ENCODE data around the gene IGF2BP3. TPM values are rescaled to one million over a fixed set of nuclear protein-coding genes. Genes with fewer than 3 reads are reported as not detected.

IGF2BP3 gene
- total RNA-seq, 3 donors from 2014 or later: 0.32 to 0.86 (median 0.43) TPM

DNA sequence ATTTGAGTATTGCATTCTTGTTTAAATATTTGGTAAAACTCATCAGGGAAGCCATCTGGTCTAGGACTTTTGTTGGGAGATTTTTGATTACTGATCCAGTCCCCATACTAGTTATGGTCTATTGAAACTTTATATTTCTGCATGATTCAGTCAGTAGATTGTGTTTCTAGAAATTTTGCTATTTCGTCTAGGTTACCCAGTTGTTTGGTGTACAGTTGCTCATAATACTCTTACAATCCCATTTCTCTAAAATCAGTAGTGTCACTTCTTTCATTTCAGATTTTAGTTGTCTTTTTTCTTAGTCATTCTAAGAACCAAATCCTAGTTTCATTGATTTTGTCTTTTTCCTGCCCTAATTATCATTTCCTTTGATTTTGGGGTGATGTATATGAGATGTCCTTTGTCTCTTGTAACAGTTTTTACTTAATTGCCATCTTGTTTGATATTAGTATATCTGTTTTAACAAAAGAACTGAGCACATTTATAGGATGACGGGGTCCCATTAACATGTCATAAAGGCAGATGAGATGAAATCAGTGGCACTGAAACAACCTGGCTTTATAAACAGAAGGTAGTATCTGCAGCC, 163.3 kb downstream of the IGF2BP3 start:
- peak; percentile 69 to 77 for ATAC-seq
- H3K9me3 Mint-ChIP-seq: no peaks in the 10 kb centered on the region
- no peaks in the 10 kb centered on the region for H3K27me3 Mint-ChIP-seq (ENCODE audit: low read depth)
- no peak overlapping the region for H3K4me3 Mint-ChIP-seq
- no peak for DNase-seq
- H3K36me3 Mint-ChIP-seq (ENCODE audit: insufficient read depth): peaks cover 45% of the 10 kb centered on the region
- peaks cover 44% of the 10 kb centered on the region for H3K4me1 Mint-ChIP-seq (ENCODE audit: low read depth)

DNA sequence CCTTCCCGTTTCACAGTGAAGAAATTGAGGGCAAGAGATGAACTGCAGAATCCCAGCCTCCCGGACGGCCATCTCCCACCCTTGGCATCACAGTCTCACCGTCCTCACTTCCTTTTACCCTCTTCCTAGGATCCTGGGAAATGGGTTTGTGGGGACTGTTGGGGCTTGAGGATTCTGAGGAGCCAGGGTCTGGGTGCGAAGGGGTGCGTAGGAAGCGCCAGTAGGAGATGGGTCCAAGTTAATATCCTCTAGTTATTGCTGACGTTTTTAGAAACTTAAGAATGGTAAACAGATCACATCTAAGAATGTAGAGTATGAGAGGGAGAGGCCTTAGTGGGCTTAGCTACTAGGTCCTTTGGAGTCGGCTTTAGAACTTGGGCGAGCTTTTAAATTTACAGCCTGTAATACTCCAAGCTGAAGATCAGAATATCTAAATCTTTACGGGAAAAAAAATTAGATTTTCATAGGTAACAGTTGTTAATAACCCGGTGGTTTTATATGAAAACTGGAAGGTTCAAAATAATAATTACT, 170.5 kb downstream of the IGF2BP3 start:
- H3K36me3 Mint-ChIP-seq (ENCODE audit: insufficient read depth): peaks cover 14% of the 10 kb centered on the region
- no peak for DNase-seq

DNA sequence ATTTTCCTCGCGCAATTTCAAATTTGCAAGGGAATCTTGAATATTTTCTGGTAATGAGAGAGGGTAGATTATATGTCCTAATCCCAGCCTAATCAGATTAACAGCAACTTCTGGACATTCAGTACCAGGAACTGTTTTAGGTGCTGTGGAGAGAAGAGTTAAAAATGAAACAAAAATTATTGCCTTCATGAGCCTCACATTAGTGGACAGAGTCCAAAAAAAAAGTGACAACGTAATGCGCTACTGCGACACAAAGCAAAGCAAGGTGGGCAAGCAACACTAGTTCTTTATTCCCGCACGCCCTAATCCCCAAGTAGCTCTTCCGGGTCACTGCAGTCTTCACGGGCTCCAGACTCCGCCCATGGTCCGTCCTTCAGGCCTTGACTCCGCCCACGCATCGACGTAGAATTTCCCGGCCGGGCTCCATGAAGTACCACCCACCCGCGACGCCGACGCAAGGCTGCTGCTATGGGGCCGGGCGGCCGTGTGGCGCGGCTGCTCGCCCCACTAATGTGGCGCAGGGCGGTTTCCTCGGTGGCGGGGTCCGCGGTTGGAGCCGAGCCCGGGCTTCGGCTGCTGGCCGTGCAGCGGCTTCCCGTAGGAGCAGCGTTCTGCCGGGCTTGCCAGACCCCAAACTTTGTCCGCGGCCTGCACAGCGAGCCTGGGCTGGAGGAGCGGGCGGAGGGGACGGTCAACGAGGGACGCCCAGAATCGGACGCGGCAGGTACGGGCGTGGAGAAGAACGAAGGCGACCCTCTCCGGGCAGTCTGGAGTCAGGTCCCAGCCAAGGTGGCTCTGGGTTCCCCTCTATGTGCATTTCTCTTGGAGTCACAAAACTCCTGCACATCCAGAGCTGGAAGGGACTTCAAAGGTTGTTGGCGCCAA, 171.2 kb downstream of the IGF2BP3 start, which contains the start of gene MALSU1:
TSS of gene MALSU1 (plus strand) at position 455 of the 885 bp plus-strand sequence. CDS start at position 469, 14 bp downstream.
- DNase-seq: peak; percentile 97
- Mint-ChIP-seq H3K9me3 (no peaks in the 10 kb centered on the region), H3K27me3 (ENCODE audit: low read depth) (no peaks in the 10 kb centered on the region), H3K4me3 (peak within 1 kb of the TSS; percentile 95), H3K36me3 (ENCODE audit: insufficient read depth) (peaks cover 12% of the 10 kb centered on the region), H3K4me1 (ENCODE audit: low read depth) (peaks cover 44% of the 10 kb centered on the region)
- ATAC-seq: peak; percentile 98 to 99

More for the DNA sequence above, 170.5 kb downstream of the IGF2BP3 start:
- ATAC-seq: no peak
- no peaks in the 10 kb centered on the region for H3K27me3 Mint-ChIP-seq (ENCODE audit: low read depth)
- H3K9me3 Mint-ChIP-seq: no peaks in the 10 kb centered on the region
- peak overlapping the region; percentile 95 for H3K4me3 Mint-ChIP-seq
- H3K4me1 Mint-ChIP-seq (ENCODE audit: low read depth): peaks cover 51% of the 10 kb centered on the region

DNA sequence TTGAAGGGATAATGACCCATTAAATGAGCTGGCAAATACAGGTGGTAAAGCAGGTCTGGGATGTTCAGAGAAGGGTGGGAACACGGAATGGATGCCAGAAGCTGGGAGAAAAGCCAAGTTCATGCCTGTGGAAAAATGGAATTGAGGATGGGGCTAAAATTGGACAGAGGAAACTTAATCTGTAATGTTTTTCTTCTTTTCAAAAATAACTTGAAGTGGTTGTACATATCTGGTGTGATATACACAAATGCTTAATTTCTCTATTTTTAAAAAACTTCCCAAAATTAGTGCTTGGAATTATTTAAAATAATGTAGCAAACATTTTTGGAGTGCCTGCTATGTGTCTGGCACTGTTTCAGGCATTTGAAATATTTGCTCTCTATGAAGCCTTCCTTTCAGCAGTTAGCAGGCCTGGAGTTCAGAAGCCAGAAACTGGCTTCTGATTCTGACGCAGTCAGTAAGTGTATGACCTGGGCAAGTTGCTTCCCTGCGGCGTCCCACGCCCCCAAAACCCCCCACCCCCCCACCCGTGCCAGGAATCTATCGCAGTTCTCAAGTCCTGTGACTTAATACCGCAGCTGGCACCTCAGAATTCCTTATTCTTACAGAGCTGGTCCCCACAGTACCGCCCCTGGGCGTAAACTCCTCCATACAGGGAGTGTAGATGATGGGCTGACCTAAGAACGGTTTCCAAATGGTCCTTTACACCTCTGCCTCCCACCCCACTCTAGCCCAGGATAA, 172.0 kb downstream of the IGF2BP3 start:
- ATAC-seq (no peak), DNase-seq (no peak)
- H3K4me1 Mint-ChIP-seq (ENCODE audit: low read depth): peaks cover 39% of the 10 kb centered on the region
- H3K4me3 Mint-ChIP-seq: peak overlapping the region; percentile 95
- no peaks in the 10 kb centered on the region for H3K27me3 Mint-ChIP-seq (ENCODE audit: low read depth)
- H3K36me3 Mint-ChIP-seq (ENCODE audit: insufficient read depth): peaks cover 12% of the 10 kb centered on the region
- no peaks in the 10 kb centered on the region for H3K9me3 Mint-ChIP-seq

DNA sequence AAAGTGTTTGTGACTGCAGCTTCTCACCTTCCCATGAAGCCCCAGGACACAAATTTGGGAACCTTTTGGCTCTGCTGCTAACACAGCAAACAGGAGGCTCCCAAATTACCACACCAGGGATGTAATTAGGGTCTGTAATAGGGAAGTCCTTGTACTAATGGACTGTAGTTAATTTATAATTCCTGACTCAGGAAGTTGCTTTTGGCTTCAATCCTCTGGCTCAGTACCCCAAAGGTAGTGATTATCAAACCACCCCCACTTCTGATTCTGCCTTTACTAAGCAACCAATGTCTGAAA, 174.9 kb downstream of the IGF2BP3 start:
- Mint-ChIP-seq H3K27me3 (ENCODE audit: low read depth) (no peaks in the 10 kb centered on the region), H3K4me1 (ENCODE audit: low read depth) (peaks cover 17% of the 10 kb centered on the region), H3K9me3 (no peaks in the 10 kb centered on the region), H3K36me3 (ENCODE audit: insufficient read depth) (no peaks in the 10 kb centered on the region), H3K4me3 (no peak overlapping the region)
- no peak for ATAC-seq
- no peak for DNase-seq

DNA sequence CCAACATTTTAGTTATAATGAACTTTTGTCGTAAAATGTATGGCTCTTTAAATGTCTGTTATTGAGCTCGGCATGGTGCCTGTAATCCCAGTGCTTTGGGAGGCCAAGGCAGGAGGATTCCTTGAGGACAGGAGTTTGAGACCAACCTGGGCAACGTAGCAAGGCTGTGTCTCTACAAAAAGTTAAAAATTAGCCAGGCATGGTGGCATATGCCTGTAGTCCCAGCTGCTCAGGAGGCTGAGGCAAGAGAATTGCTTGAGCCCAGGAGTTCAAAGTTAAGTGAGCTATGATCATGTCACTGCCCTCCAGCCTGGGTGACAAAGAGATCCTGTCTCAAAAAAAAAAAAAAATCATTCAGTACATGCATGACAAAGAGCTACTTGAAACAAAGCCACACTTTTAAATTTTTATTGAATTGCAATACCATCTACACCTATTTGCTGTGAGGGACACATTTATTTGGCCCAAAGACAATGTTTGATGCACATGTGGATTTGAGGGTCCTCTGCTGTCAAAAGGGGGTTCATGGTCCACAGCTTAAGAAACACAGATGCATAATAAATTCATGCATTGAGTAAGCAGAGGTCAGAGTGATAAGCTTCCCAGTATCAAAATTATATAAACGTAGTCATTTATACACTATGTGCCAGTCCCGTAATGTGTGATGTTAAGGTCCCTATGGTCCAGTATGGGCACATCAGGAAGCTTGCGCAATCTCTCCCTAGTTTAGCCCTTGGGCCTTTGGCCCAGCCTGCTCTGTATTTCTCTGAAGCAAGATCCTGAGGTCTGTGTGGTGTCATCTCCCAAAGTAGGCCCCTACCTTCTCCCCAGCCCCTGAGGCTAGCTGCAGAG, 175.5 kb downstream of the IGF2BP3 start:
- no peaks in the 10 kb centered on the region for H3K27me3 Mint-ChIP-seq (ENCODE audit: low read depth)
- no peaks in the 10 kb centered on the region for H3K36me3 Mint-ChIP-seq (ENCODE audit: insufficient read depth)
- ATAC-seq (no peak), DNase-seq (no peak)
- no peak overlapping the region for H3K4me3 Mint-ChIP-seq
- H3K9me3 Mint-ChIP-seq: no peaks in the 10 kb centered on the region
- peaks cover 12% of the 10 kb centered on the region for H3K4me1 Mint-ChIP-seq (ENCODE audit: low read depth)

DNA sequence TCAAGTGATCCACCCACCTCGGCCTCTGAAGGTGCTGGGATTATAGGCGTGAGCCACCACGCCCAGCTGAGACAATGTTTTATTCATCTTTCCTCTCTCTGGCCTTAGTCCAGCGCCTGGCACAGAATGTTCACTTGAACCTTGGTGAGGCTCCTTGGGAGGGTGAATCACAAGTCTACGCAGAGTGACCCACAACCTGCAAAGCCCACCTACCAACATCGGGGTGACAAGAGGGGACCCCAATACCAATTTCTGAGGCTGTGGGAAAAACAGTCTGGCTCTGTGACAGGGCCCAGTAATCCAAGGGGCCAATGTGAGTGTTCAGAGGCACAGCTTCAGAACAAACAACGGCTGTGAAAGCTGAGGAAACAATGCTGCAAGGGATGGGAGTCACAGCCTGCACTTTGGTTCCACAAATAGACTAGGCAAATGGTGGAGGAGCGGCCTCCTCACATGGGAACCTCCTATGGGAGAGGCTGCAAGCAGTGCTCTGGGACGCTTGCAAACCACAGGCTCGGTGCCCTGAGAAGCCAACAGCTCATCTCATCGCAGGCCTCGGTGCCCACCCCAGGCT, 176.7 kb downstream of the IGF2BP3 start:
- no peak for DNase-seq
- Mint-ChIP-seq H3K9me3 (no peaks in the 10 kb centered on the region), H3K27me3 (ENCODE audit: low read depth) (no peaks in the 10 kb centered on the region), H3K4me3 (no peak overlapping the region), H3K4me1 (ENCODE audit: low read depth) (peaks cover 5% of the 10 kb centered on the region), H3K36me3 (ENCODE audit: insufficient read depth) (no peaks in the 10 kb centered on the region)
- ATAC-seq: no peak

DNA sequence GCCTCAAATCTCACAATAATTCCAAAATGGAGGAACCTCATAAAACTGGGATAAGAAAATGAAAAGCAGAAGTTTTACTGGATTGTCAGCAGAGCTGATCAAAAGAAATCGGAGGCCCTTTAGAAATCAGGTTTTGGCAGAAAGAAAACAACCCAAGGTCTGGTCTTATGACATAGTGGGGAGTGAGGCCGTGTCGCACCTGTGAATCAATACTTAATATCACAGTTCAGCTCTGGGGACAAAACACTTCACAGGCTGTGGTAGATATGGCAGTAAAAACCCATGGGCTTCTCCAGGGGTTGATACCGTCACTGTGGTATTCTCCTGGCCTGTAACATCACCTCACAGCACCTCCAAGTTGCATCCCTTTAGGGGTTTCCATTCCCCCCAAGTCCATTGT, 177.7 kb downstream of the IGF2BP3 start:
- ATAC-seq (no peak), DNase-seq (no peak)

DNA sequence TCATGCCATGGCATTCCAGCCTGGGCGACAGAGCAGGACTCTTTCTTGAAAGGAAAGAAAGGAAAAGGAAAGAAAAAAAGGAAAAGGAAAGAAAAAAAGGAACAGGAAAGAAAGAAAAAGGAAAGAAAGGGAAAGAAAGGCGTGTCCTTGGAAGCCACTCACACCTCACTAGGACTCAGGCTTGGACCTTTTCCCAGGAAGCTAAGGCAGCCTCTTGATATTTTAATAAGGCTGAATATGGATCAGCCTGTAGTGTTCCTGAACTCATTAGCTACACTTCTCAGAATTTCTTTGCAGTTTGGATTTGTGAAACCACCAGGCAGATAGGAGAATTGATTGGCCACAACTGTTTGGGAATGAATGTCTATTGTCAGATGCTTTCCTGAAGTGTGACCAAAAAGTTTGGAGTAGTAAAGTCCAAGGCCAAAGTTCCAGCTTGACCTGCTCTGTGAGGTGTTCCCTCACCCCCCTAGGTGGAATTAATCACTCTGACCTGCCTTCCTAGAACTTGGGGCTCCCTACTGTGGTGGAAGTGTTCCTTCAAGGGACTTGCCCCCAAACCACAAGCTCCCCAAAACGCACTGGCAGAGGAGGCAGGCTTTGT, 178.2 kb downstream of the IGF2BP3 start:
- DNase-seq: no peak
- Mint-ChIP-seq H3K36me3 (ENCODE audit: insufficient read depth) (no peaks in the 10 kb centered on the region), H3K4me3 (no peak overlapping the region), H3K4me1 (ENCODE audit: low read depth) (peaks cover 5% of the 10 kb centered on the region), H3K27me3 (ENCODE audit: low read depth) (no peaks in the 10 kb centered on the region), H3K9me3 (no peaks in the 10 kb centered on the region)
- no peak for ATAC-seq

More for the DNA sequence above, 177.7 kb downstream of the IGF2BP3 start:
- Mint-ChIP-seq H3K4me3 (no peak overlapping the region), H3K36me3 (ENCODE audit: insufficient read depth) (no peaks in the 10 kb centered on the region), H3K9me3 (no peaks in the 10 kb centered on the region), H3K4me1 (ENCODE audit: low read depth) (peaks cover 3% of the 10 kb centered on the region), H3K27me3 (ENCODE audit: low read depth) (no peaks in the 10 kb centered on the region)

DNA sequence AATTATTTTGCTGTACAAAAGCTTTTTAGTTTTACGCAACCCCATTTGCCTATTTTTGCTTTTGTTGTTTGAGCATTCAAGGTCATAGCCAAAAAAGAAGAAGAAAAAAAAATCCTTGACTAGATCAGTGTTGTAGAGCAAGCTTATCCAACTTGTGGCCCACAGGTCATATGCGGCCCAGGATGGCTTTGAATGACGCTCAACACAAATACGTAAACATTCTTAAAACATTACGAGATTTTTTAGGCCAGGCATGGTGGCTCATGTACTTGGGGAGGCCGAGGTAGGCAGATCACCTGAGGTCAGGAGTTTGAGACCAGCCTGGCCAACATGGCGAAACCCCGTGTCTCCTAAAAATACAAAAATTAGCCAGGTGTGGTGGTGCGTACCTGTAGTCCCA, 179.3 kb downstream of the IGF2BP3 start:
- Mint-ChIP-seq H3K4me1 (ENCODE audit: low read depth) (peaks cover 5% of the 10 kb centered on the region), H3K9me3 (no peaks in the 10 kb centered on the region), H3K36me3 (ENCODE audit: insufficient read depth) (no peaks in the 10 kb centered on the region), H3K4me3 (no peak overlapping the region), H3K27me3 (ENCODE audit: low read depth) (no peaks in the 10 kb centered on the region)
- ATAC-seq (no peak), DNase-seq (no peak)

DNA sequence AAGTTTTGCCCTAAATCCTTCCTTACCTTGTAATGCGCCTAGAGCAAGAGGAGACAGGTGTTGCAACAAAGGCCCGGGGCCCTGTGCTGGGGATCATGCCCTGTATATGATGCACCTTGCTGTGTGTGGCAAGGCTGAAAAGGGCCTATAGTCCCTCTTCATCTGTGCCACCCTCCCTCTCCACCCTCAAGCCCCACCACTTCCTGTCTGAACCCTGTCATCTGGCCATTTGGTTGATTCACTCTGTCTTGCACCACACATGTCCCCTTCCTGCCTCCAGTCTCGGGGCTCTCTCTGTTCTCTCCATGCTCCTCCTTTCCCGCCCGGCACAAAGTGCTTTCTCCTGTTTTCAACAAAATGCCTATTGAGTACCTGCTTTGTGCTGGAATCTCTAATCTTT, 182.7 kb downstream of the IGF2BP3 start:
- no peaks in the 10 kb centered on the region for H3K36me3 Mint-ChIP-seq (ENCODE audit: insufficient read depth)
- no peak for DNase-seq
- H3K4me1 Mint-ChIP-seq (ENCODE audit: low read depth): peaks cover 5% of the 10 kb centered on the region
- ATAC-seq: no peak
- H3K4me3 Mint-ChIP-seq: no peak overlapping the region
- no peaks in the 10 kb centered on the region for H3K9me3 Mint-ChIP-seq
- no peaks in the 10 kb centered on the region for H3K27me3 Mint-ChIP-seq (ENCODE audit: low read depth)

DNA sequence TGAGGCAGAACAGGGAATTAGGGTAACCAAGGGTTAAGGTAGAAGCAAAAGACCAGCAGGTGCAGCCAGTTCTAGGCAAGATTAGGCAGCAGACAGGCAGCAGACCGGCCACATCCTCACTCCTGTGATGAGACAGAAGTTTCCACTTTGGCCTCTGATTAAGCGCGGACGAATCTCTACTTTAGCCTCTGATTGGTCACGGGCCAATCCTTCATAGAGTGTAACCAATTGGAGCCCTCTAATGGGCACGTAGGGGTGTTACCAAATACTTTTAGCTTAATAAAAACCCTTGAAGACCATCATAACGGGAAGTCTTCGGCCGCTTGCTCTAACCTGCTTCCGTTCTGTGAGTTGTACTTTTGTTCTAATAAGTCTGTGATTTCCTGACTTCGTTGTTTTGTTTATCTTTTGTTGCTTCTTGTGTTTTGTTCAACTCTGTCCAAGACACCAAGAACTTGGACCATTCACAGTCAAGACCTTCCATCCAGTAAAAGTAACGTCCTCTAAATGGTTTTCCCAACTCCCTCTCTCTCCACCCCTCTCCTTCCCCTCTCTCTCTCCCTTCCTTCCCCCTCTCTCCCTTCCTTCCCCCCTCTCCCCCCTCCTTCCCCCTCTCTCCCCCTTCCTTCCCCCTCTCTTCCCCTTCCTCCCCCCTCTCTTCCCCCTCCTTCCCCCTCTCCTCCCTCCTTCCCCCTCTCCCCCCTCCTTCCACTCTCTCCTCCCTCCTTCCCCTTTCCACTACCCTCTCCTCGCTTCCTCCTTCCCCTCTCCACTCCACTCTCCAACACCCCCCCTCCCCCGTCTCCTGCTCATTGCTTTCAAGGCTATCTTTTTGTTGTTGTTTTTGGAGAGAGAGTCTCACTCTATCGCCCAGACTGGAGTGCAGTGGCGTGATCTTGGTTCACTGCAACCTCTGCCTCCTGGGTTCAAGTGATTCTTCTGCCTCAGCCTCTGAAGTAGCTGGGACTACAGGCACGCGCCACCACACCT, 184.3 kb downstream of the IGF2BP3 start:
- DNase-seq (no peak), ATAC-seq (no peak)
- Mint-ChIP-seq H3K4me1 (ENCODE audit: low read depth) (peaks cover 5% of the 10 kb centered on the region), H3K36me3 (ENCODE audit: insufficient read depth) (no peaks in the 10 kb centered on the region), H3K27me3 (ENCODE audit: low read depth) (no peaks in the 10 kb centered on the region), H3K9me3 (no peaks in the 10 kb centered on the region), H3K4me3 (no peak overlapping the region)

Data from activated T-cell treated with anti-CD3 and anti-CD28 coated beads, Interleukin-2, amount 50 U/mL, for 4 hours (primary cell).